GM21529 (cell line): ENCODE measurements around the gene TNFRSF13B.

Source experiments
- ATAC-seq: cut with Tn5 transposase; IDR thresholded peaks from one replicate; pipeline ENCODE4 v1.9.1; 2021; ENCODE audit not compliant: unreplicated experiment

The TNFRSF13B gene

DNA sequence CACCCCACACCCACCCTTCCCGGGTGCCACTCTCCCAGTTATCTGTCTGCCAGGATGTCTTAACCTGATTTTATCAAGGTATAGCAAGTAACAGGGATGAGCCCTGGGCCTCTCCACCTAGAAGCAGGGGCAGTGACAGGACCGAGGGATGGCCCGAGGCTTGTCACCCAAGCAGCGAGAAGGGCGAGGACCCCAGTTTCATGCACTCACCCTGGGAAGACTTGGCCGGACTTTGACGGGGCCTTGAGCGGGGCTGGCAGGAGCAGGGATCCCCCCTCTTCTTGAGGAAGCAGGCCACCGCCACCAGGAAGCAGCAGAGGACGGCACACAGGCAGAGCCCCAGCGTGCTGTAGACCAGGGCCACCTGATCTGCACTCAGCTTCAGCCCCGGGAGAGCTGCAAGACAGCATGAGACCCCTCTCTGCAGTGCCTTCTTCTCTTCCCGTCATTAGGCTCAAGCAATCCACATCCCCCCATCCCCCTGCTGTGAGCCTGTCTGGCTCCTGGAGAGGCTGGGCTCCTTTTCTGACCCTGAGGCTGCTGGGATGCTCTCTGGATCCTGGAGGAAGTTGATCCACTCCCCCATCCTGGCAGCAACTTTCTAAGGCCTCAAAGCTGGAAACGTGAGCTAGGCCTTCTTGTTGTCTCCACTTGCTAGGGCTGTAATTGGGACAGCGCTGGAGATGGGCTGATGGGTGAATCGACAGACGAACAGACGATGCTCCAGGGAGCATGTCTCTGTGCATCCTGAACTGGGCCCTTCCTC, 31.6 kb downstream of the TNFRSF13B start:
- no peak for ATAC-seq

DNA sequence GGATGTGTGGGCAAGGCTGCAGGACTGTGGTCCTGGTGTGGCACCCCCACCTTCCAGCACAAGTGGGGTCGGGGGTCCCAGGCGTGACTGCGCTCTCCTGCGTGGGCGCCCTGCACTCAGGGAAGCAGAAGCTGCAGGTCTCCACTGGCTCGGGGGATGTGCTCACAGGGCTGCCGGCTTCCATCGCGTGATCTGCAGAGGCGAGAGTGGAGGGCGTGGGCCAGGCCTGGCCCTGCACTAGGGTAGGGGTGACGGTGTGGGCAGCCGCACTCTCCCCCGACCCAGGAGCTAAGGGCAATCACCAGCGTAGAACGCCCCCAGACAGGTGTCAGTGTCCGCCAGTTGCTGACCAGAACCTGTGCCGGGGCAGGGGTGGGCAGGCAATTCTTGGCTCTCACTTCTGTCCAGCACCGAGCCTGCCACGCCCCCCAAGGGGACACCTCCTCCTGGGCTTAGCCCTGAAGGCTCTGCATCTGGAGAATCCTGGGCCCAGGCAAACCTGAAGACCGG, 32.3 kb downstream of the TNFRSF13B start:
- ATAC-seq = no peak

DNA sequence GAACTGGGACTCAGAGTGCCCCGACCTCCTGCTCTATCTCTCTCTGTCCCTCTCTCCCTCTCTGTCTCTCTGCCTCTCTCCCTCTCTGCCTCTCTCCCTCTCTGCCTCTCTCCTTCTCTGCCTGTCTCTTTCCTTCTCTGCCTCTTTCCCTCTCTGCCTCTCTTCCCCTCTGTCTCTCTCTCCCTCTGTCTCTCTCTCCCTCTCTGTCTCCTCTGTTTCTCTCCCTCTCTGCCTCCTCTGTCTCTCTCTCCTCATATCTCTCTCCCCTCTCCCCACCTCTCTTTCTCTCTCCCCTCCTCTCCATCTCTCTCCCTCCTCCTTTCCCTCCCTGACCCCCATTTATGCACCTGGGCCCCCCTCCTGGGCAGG, 32.7 kb downstream of the TNFRSF13B start:
- ATAC-seq = no peak

DNA sequence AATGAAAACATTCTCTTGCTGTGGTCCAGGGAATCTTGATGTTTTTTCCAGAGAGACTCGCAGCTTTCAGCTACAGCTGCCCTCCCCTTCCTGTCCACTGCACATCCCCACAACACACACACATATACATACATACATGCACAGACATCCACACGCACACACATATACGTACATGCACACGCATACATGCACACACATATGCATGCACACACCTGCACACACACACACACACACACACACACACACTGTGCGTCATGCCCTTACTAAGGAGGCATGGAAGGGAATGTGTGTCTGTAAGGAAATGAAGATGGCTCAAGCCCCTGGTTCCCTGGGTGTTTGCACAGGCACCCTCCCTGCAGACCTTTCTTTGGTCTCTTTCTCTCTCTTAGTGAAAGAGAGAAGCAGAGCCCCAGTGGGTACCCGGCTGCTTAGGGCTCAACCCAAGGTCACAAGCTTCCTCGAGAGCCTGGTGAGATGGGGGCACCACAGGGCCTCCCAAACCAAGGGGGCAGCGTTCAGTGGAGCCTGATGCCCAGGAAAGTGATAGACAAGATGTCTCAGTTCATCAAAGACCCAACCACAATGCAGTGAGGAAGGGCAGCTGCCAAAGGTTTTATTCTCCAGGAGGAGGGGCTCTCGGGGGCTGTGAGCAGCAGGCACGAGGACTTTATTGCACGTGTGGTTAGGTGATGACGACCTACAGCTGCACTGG, 33.3 kb downstream of the TNFRSF13B start:
- ATAC-seq = no peak

DNA sequence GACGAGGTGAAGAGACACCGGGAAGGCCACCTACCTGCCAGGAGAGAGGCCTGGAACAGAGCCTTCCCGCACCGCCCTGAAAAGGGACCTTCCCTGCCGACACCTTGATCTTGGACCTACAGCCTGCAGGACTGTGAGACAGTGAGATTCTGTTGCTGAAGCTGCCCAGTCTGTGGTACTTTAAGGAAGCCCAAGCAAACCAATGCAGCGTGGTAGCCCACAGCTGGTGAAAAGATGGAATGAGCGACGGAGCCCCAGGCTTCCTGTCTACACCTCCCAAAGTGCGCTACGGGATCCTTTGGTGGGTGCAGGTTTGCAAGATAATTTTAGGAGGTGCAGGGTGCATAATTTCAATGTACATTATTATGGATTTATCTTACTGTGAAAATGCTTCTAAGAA, 33.9 kb downstream of the TNFRSF13B start:
- ATAC-seq = no peak

DNA sequence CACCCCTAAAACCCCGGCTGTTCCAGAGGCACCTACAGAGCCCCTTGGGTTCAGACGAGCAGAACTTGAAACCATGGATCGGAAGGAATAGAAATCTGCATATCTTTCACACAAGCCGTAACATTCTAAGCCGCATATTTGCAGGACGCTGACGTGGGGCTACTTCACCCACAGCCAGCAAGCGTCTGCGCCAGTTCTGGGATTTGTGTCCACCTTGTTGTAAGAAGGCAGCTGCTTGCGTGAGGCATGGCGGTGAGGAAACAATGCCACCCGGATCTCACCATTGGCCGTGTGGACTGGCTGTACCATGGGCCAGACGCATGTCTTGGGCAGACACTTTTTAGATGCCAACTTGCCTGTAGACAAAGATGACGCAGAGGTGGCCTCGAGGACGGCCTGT, 34.5 kb downstream of the TNFRSF13B start:
- no peak for ATAC-seq

DNA sequence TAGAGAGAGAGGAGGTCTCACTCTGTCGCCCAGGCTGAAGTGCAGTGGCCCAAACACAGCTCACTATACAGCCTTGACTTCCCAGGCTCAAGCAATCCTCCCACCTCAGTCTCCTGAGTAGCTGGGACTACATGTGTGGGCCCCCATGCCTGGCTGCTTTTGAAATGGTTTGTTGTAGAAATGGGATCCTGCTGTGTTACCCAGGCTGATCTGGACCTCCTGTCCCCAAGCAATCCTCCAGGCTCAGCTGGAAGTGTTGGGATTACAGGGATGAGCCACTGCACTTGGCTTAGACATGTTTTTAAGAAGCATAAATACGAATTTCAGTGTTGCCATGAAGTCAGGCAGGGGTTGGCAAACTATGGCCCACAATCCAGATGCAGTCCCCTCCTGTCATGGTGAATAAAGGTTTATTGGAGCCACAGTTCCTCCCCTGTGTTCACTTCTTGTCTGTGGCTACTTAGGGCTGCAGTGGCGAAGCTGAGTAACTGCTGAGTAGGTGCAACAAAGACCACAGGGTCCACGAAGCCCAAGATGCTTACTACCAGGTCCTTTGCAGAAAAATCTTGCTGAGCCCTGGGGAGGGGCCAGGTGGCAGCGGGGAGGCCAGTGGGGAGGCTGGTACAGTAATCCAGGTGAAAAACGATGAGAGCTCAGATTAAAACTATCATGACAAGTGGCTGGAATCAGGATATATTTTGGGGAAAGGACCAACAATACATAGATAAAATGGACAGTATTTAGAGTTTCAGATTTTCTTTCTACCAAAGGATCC, 35.2 kb downstream of the TNFRSF13B start:
- ATAC-seq = no peak

DNA sequence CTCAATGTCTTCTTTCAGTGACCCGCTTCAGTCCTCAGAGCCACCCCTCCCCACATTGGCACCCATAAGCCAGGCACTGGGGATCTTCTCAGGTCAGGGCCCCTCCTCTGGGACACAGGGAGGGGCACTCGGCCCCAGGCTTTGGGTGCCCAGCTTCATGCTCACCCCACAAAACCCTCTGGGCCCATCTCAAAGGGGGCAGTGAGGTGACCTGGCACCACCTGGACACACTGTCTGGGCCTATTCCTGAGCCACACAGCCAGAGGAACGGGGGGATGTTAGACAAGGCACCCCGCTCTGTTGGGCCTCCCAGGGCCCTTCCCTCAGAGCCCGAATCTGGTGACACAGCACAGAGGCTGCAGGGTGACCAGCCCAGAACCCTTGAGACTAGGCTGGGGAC, 36.1 kb downstream of the TNFRSF13B start:
- ATAC-seq = no peak

DNA sequence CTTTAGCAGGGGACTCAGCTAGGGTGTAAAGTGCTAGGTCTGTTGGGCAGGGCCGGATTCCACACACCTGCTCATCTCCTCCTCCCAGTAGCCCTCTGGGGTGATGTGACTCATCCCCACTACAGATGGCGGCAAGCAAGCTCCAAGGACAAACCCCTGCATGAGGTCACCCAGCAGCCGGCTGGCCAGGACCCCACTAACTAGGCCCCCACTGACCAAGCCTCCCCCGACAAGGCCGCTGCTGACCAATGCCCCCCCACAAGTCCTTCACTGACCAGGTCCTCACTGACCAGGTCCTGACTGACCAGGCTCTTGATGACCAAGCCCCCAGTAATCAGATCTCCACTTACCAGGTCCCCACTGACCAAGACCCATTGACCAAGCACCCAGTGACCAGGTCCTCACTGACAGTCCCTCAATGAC, 36.7 kb downstream of the TNFRSF13B start:
- no peak for ATAC-seq

DNA sequence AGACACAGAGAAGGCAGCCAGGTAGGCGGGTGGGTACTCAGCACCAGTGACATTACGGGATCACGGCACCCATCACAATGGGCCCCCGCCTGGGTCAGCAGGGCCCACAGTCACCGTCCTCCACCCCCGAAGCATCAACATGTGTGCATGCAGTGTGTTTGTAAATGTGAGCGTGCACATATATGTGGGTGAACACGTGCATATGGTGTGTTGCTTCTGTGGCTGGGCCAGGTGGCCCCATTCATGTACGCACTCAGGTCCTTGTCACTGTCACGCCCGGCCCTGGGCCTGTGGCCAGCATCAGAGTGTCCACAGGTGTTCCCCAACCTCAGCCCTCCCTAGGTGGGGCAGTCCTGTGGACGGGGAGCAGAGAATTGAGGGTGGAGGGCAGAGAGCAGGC, 37.1 kb downstream of the TNFRSF13B start:
- no peak for ATAC-seq

DNA sequence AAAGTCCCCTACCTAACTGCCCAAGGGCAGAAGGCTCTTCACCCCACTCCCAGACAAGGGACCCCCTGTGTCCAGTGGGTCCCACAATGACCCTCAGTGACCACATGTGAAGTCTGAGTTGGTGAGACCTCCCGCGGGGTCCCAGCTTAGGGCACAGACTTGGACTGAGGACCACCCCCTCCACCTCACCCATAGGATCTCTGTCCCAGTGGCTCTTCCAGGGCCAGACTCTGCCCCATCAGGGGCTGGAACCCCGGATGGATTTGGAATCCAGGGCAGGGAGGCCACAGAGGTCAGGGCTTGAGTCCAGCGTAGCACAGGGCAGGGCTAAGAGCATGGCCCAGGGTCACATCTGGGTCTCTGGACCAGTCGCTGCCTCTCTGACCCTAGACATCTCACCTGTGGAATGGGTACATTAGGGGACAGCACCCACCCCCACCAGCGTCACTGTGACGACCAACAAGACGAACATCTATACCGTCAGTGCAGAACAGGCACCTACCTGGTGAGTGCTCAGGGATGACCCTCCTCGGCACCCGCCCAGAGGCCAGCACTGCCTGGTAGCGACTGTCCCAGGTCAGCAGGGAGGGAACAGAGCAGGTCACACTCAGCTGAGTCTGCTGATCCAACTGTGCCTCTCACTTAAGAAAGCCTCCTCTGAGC, 37.7 kb downstream of the TNFRSF13B start:
- ATAC-seq = no peak

DNA sequence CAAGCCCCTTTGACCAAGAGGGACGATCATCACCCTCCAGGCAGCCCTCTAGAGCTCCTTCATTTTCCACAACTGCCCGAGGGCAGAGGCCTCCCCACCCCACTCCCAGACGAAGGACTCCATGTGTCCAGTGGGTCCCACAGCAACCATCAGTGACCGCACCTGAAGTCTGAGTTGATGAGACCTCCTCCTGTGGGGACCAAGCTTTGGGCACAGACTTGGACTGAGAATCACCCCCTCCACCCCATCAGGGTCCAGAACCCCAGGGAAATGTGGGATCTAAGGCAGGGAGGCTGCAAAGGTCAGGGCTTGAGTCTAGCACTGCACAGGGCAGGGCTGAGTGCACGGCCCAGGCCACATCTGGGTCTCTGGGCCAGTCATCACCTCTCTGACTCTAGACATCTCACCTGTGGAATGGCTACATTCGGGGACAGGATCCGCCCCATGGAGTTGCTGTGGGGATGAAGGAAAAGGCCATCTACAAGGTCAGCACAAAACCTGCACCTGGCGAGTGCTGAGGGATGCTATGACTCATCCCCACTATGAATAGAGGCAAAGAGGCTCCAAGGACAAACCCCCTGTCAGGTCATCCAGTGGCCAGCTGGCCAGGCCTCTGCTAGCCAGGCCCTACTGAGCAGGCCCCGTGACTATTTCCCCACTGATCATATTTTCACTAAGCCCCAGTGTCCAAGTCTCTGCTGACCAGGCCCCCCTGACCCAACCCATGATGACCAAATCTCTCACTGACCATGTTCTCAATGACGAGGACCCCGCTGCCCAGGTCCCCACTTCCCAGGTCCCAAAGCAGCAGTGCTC, 38.4 kb downstream of the TNFRSF13B start:
- ATAC-seq = no peak

DNA sequence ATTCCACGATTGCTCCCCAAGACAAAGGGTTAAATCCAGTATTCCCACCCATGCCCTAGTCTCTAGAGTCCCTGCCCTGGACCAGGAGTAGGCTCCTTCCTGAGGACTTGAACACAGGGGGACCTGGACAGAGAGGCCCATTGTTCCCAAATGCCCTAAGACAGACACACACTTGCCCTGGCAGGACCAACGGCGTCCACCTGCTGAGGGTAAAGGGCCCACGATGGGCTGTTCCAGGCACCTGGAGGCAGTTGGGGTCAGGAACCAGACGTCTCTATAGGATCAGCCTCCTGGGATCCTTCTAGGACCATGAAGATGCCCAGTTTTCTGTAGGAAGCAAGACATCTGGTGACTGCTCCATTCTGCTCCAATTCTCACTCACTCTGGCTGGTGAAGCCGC, 39.3 kb downstream of the TNFRSF13B start:
- ATAC-seq = no peak

DNA sequence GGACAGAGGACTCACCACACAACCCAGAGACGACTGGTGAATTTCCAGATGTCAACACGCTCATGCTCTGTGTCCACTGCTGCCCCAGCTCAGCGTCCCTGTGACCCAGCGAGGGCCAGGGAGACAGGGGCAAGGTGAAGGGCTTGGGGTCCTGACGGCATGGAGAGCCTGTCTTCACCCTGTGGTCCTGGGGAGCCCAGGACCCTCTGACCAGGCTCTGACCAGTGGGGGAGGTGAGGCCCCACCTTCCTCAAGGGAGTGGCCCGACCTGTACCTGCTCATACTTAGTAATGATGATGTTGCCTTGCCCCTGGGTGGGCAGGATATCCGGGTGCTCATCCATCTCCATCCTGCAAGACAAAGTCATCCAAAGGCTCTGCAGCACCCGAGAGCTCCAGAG, 39.8 kb downstream of the TNFRSF13B start:
- ATAC-seq = no peak

DNA sequence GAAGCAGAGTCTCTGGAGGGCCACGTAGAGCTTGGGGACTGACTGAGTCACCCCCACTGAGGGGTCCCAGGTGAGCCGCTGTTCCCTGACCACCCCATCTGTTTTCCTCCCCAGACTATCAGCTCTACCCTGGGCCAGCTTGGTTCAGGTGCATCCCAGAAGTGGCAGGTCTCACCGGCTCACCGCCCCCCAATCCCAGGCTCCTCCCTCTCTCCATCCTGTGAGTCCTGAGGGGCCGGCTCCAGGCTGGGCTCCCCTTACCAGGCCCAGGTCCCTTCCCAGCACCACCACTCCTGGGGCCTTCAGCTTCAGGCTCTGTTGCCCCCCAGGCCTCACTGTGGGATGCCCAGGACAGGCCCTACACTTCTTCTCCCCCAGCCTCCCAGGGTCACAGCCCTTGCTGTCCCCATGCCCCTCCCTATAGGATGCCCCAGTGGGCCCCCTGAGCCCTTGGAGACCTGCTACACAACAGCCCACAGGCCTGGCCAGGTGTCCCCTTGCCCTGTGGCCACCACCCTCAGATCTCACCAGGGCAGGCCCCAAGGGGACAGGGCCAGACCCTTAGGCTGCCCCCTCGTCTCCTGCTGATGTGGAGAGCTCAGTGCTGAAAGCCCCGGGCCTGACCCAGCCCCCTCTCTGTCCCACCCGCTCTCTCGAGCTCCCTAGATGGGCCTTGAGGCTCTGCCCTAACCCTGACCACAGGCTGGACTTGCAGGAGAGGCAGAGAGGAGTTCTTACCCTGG, 40.4 kb downstream of the TNFRSF13B start:
- no peak for ATAC-seq

DNA sequence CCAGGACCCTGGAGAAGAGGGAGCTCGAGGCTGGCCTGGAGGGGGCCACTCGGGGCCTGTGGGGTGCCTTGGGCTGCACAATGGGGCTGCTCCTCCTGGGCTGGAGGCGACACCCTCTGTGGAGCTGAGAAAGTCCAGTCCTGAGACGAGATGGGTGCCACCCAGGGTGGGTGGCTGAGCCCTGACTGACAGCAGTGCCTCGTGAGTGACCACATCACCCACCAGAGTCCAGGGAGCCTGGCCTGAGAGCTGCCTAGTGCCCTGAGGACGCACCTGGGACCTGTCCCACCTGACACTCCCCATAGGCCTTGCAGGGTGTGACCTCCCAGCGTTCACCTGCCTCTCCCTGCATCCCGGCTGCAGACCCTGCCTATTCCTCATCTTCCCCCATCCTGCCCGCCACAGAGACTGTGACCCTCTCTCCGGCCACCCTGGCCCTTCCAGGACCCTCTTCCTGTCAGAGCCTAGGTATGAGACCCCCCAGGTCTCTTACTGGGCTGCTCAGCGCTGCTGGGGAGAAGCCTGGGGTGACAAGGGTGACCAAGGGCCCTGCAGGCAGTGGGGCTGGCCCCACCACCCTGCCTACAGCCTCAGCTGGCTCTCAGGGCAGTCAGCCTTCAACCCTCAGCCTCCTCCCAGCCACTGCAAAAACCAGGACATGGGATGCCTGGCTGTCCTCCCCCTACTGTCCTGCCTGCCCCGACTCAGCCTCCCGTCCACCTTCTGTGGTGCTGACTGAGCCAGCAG, 41.2 kb downstream of the TNFRSF13B start:
- no peak for ATAC-seq

DNA sequence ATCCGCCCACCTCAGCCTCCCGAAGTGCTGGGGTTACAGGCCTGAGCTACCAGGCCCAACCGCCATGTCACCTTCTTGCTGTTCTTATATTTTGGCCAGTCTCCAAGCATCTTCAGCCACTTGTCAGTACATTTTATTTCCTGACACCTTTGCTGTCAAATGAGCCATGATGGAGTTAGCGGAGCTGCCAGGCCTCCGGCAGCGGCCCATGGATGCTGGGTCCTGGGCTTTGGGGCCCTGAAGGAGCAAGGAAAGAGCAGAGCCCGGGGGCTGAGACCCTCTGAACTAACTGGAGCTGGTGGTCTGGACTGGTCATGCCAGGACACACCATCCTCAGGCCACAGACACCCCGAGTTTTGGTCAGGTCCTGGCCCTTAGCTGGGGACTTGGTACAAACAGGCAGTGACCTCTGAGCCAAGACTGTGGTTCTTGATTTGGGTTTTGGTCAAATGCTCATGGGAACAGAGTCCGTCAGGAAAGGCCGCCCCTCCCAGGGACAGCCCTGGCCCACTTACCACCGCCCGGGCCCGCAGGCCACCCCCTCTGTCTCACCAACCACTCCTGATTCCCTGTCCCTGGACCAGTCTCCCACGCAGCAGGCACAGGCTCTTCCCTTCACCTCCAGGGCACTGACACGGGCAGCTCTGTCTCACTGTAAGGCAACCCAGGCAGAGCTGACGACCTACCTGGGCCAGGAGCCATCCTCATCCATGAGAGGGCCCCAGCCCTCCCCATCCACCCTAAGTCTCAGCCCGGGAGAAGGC, 42.0 kb downstream of the TNFRSF13B start:
- no peak for ATAC-seq

DNA sequence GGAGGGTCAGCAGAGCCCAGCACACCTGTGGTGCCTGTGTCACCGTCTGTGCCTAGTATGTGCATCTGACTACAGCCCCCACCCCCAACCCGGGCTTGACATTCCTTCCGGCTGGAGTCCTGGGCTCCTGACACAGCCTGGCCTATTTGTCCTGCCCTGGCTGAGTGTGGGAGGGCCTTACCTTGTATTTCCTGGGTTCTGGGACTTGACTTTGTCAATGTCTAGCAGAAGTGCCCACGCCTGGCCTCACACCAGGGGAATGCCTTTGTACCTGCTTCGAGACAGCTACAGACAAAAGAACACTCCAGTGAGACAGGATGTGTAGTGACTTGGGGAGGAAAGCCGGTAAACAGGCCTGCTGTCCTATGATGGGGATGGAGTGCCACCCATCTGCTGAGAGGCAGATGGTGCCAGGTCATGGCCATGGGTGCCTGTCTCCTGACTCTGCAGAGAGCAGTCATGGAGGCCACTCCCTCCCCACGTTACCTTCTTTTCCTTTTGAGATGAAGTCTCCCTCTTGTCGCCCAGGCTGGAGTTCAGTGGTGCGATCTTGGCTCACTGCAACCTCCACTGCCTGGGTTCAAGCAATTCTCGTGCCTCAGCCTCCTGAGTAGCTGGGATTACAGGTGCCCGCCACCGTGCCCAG, 42.8 kb downstream of the TNFRSF13B start:
- ATAC-seq = no peak
